Stimulated activated CD4-positive, alpha-beta T cell treated with anti-CD3 and anti-CD28 coated beads, Interleukin-4, amount 100 ng/mL, for 1 hour (primary cell): ENCODE results near the gene TCF25.
"Not testable (repeated sequence)": the region's sequence is repeated elsewhere in the genome, so short reads cannot be mapped to it uniquely, and the experiment has no call there.

Experiments used
- DNase-seq: peaks from one replicate; pipeline ENCODE4 v3.0.0-alpha.2; 2020

Gene TCF25

GRCh38 chr16:89906140-89907025 lies 33.0 kb downstream of the TCF25 start:
- no peak for DNase-seq

DNA sequence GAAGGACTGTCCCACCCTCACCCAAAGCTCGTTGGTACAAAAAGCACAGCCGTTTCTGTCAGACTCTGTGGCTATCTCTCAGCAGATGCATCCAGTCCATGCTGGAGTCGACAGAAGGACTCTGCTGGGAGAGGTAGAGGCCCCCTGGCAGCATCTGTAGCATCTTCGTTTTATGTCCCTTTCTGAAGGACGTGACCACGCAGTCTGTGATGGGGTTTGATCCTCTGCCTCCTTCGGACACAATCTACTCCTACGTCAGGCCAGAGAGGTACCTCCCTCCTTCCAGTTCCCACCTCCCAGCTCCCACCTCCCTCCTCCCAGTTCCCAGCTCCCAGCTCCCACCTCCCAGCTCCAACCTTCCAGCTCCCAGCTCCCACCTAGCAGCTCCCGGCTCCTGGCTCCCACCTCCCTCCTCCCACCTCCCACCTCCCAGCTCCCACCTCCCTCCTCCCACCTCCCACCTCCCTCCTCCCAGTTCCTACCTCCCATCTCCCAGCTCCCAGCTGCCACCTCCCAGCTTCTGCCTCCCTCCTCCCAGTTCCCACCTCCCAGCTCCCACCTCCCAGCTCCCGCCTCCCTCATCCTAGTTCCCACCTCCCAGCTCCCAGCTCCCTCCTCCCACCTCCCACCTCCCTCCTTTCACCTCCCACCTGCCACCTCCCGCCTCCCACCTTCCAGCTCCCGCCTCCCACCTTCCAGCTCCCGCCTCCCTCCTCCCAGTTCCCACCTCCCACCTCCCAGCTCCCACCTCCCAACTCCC lies 33.8 kb downstream of the TCF25 start:
- no peak for DNase-seq

DNA sequence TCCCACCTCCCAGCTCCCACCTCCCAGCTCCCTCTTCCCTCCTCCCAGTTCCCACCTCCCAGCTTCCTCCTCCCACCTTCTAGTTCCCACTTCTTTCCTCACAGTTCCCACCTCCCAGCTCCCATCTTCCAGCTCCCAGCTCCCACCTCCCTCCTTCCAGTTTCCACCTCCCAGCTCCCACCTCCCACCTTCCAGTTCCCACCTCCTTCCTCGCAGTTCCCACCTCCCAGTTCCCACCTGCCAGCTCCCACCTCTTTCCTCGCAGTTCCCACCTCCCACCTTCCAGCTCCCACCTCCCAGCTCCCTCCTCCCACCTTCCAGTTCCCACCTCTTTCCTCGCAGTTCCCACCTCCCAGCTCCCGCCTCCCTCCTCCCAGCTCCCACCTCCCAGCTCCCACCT lies 34.8 kb downstream of the TCF25 start:
- DNase-seq: no peak

DNA sequence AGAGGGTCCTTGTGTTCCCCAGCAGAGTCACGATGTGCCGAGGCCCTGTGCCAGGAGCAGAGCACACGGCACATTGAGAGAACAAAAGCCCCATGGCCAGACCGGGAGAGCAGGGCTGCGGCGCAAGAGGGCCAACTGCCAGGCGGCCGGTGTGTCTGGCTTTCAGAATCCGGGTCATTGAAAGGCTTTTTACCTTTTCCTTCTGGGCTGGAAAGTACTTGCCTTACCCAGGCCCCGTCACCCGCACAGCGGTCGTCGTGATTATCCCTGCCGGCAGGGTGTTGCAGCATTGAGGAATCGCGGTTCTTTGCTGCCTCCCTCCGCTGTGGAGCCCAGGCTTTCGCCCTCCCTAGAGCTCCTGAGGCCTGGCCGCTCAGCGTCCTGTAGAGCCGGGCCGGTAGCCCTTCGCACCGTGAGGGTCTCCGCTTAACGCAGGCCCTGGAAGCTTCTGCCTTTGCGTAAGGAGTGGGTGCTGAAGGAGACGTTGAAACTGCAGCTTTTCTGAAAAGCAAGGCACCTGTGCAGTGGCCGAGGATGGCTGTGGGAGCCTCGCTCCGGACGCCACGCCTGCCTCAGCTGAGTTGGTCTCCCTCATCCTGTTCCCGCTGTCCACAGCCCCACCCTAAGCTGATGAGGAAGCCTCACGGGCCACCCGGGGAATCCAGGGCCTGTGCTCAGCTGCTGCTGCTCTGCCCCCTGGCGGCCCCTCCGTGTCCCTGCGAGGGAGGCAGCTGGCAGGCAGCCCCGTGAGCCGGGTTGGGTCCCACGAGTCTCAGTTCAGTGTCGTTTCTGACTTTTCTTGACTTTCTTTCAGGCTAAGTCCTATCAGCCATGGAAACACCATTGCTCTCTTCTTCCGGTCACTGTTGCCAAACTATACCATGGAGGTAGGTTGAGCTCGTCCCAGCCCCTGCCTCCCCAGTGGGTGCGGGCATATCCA lies 36.7 kb downstream of the TCF25 start:
- peak; percentile 74 for DNase-seq

DNA sequence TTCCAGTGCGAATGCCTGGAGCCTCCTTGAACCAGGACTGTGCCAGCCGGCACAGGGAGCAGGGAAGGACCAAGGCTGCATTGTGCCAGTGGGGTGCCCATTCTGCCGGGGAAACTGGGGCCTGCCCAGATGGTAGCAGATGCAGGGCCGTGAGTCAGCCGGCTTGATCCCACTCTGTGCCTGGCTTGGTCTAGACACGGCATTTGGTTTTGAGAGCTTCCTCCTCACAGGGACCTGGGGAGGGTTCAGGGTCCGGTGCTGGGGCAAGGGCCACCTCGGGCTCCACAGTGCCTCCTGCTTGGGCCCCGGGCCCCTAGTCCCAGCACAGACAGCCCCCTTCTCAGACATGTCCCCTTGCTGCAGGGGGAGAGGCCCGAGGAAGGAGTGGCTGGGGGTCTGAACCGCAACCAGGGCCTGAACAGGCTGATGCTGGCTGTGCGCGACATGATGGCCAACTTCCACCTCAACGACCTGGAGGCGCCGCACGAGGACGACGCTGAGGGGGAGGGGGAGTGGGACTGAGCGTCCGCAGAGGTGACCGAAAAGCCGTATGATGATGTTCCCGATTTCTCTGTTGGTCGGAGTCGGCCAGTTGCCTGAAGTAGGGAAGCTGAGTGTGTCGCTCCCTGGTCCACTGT lies 37.4 kb downstream of the TCF25 start:
- DNase-seq: no peak

GRCh38 chr16:89911375-89911774 lies 38.0 kb downstream of the TCF25 start:
- DNase-seq: no peak

- DNase-seq: no peak
These were observed 38.8 kb downstream of the TCF25 start for GRCh38 chr16:89912143-89912542.

DNA sequence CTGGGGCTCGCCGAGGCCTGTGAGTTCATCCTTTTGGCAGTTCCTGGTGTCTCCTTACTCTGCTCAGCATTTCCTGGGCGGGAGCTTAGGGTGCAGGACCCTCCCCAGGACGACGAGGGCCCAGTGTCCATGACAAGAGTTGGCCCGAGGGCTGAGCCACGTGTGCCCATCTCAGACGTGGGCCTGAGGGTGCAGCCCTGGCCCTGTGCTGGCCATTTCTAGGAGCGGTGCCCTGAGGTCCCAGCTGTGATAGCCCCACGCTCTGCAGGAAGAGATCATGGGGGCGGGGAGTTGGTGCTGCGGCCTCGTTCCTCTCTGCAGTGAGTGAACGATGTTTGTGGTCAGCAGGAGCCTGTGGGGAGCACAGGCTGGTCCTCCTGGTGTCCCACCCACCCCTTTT lies 39.2 kb downstream of the TCF25 start:
- no peak for DNase-seq

DNA sequence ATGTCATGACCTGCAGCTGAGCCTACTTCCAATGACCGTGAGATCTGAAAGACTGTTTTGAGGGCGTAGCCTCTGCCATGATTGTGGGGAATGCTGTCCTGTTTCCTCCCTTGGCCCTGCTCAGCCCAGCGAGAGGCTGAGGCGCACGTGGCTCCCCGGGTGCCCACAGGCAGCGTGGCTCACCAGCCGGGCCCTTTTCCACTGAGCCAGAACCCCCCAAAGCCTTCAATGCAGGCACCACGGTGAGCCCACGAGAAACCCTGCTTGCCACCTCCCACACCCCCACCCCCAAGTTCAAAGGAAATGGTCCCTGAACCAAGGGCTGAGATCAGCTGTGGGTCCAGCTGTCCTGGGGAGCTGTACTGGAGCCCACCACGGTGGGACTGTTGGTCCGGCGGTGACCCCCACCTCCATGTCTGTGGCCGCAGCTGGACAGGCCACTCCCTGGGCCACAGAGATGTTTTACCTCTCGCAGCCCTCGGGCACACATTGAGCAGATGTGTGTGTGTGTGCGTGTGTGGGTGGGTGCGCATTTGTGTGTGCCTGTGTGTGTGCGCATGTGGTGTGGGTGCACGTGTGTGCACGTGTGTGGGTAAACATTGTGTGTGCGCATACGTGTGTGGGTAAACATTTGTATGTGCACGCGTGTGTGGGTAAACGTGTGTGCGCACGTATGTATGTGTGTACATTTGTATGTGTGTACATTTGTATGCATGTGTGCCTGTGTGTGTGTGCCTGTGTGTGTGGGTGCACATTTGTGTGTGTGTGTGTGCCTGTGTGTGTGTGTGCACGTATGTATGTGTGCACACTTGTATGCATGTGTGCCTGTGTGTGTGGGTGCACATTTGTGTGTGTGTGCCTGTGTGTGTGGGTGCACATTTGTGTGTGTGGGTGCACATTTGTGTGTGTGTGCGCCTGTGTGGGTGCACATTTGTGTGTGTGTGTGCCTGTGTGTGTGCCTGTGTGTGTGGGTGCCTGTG lies 40.3 kb downstream of the TCF25 start:
- DNase-seq: no peak

- not testable (repeated sequence) for DNase-seq
These were observed 41.4 kb downstream of the TCF25 start for GRCh38 chr16:89914642-89915285.

- DNase-seq: no peak
These were observed 42.2 kb downstream of the TCF25 start for GRCh38 chr16:89915303-89916232.

DNA sequence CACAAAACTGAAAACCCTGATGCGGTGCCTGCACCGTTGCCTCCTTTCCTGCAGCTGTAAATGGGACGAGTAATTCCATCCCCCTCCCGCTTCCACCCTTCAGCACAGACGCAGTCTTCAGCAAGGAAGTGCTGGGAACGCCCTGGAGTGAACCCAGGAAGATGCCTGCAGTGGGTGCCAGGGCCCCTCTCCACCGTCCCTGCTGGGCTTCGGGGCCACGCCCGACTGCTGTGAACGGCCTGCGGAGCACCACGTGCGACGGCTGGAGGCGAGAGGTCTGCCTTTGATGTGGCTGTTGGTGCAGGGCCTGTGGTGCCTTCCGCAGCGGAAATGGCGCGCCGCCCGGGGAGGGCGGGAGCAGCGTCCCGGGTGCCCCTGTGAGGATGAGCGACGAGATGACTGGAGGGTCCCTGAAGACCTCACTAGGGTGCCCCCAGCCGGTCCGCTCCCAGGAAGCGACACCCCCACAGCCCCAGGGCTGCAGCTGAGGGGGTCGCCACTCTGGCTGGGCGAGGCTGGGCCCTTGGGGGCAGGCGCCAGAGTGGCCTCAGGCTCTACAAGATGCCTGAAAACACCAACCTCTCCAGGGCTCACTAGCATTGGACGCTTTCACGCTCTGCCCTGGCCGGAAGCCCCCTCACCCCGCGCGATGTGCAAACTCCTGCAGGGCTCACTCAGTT lies 44.5 kb downstream of the TCF25 start:
- DNase-seq: peak; percentile 53

- DNase-seq: peak; percentile 34
These were observed 45.3 kb downstream of the TCF25 start, which contains the start of gene MC1R for GRCh38 chr16:89918453-89919347. MC1R (plus strand) TSS chr16:89918862; CDS start chr16:89919259, 397 bp downstream.

GRCh38 chr16:89919535-89920406 lies 46.4 kb downstream of the TCF25 start:
- no peak for DNase-seq

GRCh38 chr16:89920723-89921122 lies 47.3 kb downstream of the TCF25 start:
- DNase-seq: no peak

- no peak for DNase-seq
These were observed 47.8 kb downstream of the TCF25 start for GRCh38 chr16:89921131-89921701.
